ENCODE measurements around the gene NPAS3. TPM values are rescaled to one million over a fixed set of nuclear protein-coding genes. Genes with fewer than 3 reads are reported as not detected.

Gene NPAS3
- total RNA-seq, 1 experiment from 2014 or later: 0.36 TPM

DNA sequence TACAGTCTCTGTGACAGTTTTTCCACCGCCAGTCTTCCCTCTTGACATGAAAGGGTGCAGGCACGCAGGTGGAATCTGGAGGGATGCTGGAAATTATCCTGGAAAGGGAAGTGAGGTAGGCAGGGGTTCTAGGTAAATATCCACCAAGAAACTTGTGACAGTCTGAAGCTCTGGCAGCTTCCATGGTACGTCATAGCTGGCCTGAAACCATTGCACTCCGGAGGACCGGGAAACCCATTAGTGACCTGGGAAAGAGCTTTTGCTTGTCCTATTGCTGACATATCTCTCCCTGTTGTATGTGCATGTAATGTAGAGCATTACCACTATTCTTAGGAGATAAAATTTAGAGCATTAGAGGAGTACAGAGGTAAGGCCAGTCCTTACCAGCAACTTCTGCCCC is 736.2 kb downstream of the NPAS3 start:
- no peaks in the 10 kb centered on the region for H3K9me2 ChIP-seq (replicated peaks; ENCODE audit: low read length)
- CTCF ChIA-PET: interaction anchor here (0.6 to 2.0 kb wide), 2 partner anchors 23 to 59 kb away, joined by 3 to 6 read pairs; no protein-coding TSS in a partner anchor
- H3K4me3 ChIP-seq (ENCODE audit: low read length): no peak overlapping the region
- peaks cover 35% of the 10 kb centered on the region for H3K4me1 ChIP-seq (ENCODE audit: insufficient read depth, low read length)
- intact Hi-C loops (cut with micrococcal nuclease): loop anchor here (5.0 kb wide), 1 partner anchor 238 kb away; no protein-coding TSS in a partner anchor
- POLR2A ChIA-PET (ENCODE audit: unreplicated experiment): no interaction called here
- no peaks in the 10 kb centered on the region for H3K27me3 ChIP-seq (ENCODE audit: low read length)
- H3K79me2 ChIP-seq (ENCODE audit: low read length): no peaks in the 10 kb centered on the region
- H3F3A ChIP-seq (ENCODE audit: low read length, unreplicated experiment): peaks cover 6% of the 10 kb centered on the region
- no peaks in the 10 kb centered on the region for H3K36me3 ChIP-seq (ENCODE audit: low read depth, low read length)
- no peak for DNase-seq
- BruUV-seq (replicated peaks): no TSS peak
- no peaks in the 10 kb centered on the region for H3K9me3 ChIP-seq (ENCODE audit: low read length)
- TF ChIP-seq EZH2 (IDR thresholded peaks at IDR 0.05; ENCODE audit: low read length, unreplicated experiment) (no peak), EZH2phosphoT487 (IDR thresholded peaks at IDR 0.05; ENCODE audit: borderline replicate concordance, low read length) (no peak)
- TF ChIP-seq, protein P1, sequence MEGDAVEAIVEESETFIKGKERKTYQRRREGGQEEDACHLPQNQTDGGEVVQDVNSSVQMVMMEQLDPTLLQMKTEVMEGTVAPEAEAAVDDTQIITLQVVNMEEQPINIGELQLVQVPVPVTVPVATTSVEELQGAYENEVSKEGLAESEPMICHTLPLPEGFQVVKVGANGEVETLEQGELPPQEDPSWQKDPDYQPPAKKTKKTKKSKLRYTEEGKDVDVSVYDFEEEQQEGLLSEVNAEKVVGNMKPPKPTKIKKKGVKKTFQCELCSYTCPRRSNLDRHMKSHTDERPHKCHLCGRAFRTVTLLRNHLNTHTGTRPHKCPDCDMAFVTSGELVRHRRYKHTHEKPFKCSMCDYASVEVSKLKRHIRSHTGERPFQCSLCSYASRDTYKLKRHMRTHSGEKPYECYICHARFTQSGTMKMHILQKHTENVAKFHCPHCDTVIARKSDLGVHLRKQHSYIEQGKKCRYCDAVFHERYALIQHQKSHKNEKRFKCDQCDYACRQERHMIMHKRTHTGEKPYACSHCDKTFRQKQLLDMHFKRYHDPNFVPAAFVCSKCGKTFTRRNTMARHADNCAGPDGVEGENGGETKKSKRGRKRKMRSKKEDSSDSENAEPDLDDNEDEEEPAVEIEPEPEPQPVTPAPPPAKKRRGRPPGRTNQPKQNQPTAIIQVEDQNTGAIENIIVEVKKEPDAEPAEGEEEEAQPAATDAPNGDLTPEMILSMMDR (conservative IDR thresholded peaks at IDR 0.05; ENCODE audit: low read depth, low read length): no peak
- no peak overlapping the region for H2AFZ ChIP-seq (ENCODE audit: low read length)
- H3K9ac ChIP-seq (ENCODE audit: low read length): no peak overlapping the region
- H3K4me2 ChIP-seq (ENCODE audit: low read length): no peak overlapping the region
- ATAC-seq: no peak
- H4K20me1 ChIP-seq (ENCODE audit: low read length): no peaks in the 10 kb centered on the region
- H3K27ac ChIP-seq (ENCODE audit: low read length): no peak overlapping the region

DNA sequence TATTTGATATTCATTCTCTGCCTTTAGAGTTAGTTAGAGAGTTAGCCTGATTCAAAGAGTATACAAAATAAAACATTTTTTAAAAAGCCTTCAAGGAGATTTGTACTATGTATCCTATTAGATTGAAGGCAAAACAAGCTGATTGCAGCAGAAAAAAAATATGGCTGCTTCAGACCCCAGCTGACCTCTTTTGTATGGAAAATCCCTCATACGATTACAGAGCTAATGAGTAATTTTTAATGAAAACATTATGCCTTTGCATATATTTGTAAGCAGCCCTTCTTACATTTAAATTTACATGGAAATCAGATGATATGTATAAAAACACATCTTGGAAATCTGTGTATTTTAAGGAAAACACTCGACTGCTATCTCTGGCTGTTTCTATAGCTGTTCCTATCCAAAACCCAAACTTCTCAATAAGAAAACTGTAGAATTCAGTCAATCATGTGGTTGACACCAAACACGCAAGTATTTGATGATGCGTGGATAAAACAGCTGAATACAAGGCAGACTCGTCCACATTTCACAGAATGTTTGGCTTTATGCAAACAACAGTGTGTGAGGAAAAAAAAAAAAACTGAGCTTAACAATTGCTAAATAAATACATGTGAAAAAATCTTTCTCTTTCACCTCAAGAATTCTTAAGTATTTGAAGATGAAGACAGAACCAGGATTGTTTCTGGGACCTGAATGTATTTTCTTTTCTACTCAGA is 736.9 kb downstream of the NPAS3 start:
- TF ChIP-seq EZH2phosphoT487 (IDR thresholded peaks at IDR 0.05; ENCODE audit: borderline replicate concordance, low read length) (no peak), EZH2 (IDR thresholded peaks at IDR 0.05; ENCODE audit: low read length, unreplicated experiment) (no peak)
- TF ChIP-seq, protein P1 (conservative IDR thresholded peaks at IDR 0.05; ENCODE audit: low read depth, low read length): no peak
- H3K79me2 ChIP-seq (ENCODE audit: low read length): no peaks in the 10 kb centered on the region
- intact Hi-C loops (cut with micrococcal nuclease): loop anchor here (1.0 to 5.0 kb wide), 2 partner anchors 117 to 238 kb away; no protein-coding TSS in a partner anchor
- peak overlapping the region; percentile 23; the same call in 1 of the 2 replicates for H3K4me2 ChIP-seq (ENCODE audit: low read length)
- peaks cover 41% of the 10 kb centered on the region for H3K4me1 ChIP-seq (ENCODE audit: insufficient read depth, low read length)
- ATAC-seq (no peak), DNase-seq (peak; percentile 10)
- H2AFZ ChIP-seq (ENCODE audit: low read length): peak overlapping the region; percentile 57
- H3K27ac ChIP-seq (ENCODE audit: low read length): no peak overlapping the region
- no peak overlapping the region for H3K4me3 ChIP-seq (ENCODE audit: low read length)
- H3K36me3 ChIP-seq (ENCODE audit: low read depth, low read length): no peaks in the 10 kb centered on the region
- H3K9me3 ChIP-seq (ENCODE audit: low read length): no peaks in the 10 kb centered on the region
- H3F3A ChIP-seq (ENCODE audit: low read length, unreplicated experiment): peaks cover 6% of the 10 kb centered on the region
- POLR2A ChIA-PET (ENCODE audit: unreplicated experiment): interaction anchor here (0.6 kb wide), 1 partner anchor 722 kb away, joined by 5 read pairs; no protein-coding TSS in a partner anchor
- H3K9ac ChIP-seq (ENCODE audit: low read length): no peak overlapping the region
- BruUV-seq (replicated peaks): no TSS peak
- H3K27me3 ChIP-seq (ENCODE audit: low read length): no peaks in the 10 kb centered on the region
- no peaks in the 10 kb centered on the region for H4K20me1 ChIP-seq (ENCODE audit: low read length)
- CTCF ChIA-PET: interaction anchor here (0.5 to 2.0 kb wide), 8 partner anchors 14 to 718 kb away, joined by 3 to 9 read pairs (median 3); no protein-coding TSS in a partner anchor
- H3K9me2 ChIP-seq (replicated peaks; ENCODE audit: low read length): no peaks in the 10 kb centered on the region

Data from PC-3 (cell line).